Peyer's patch (tissue), 4 donors: ENCODE results near the gene PRKCZ.

Source experiments
- POLR2A ChIP-seq, 2 donors: fragments of 450-650 bp; IDR thresholded peaks; one replicate each; pipeline ENCODE4 v1.5.1; 2017; ENCODE audit warnings: antibody characterized with exemption in 2 of 2, mild to moderate bottlenecking in 2 of 2, moderate library complexity in 2 of 2
- TF ChIP-seq, protein P1 (sequence below), 6 experiments: fragments of 450-650 bp in 4 of 6; fragments of 200-600 bp in 2 of 6; sonication (generic) in 1 of 6; IDR thresholded peaks; one replicate each; pipeline ENCODE4 v1.5.1; 2017 to 2019; ENCODE audit warnings: antibody characterized with exemption in 6 of 6, mild to moderate bottlenecking in 3 of 6, moderate library complexity in 1 of 6

DNA sequence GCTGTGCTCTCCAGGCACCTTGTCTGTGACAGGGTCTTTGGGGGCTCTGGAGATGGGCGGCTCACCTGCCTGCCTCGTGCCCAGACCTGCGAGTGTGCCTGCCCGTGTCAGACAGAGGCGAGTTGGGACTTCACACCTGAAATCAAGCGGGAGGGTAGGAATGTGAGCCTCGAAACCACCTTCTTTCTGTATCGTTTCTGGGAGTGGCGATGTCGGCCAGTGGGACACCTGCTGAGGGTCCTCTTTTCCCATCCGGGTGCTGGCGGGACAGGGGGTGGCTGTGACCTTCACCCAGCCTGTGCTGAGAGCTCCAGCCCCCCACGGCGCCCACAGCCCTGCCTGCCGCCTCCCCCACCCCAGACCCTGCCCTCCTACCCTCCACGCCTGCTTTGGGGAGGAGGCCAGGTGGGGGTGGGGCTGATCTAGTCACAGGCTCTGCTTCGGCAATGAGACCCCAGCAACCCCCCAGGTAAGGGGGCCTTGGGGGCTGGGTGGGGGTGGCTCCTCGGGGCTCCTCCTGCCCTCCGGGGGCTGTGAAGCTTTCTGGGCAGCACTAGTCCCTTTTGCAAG lies 160.0 kb downstream of the PRKCZ start:
- TF ChIP-seq, protein P1, sequence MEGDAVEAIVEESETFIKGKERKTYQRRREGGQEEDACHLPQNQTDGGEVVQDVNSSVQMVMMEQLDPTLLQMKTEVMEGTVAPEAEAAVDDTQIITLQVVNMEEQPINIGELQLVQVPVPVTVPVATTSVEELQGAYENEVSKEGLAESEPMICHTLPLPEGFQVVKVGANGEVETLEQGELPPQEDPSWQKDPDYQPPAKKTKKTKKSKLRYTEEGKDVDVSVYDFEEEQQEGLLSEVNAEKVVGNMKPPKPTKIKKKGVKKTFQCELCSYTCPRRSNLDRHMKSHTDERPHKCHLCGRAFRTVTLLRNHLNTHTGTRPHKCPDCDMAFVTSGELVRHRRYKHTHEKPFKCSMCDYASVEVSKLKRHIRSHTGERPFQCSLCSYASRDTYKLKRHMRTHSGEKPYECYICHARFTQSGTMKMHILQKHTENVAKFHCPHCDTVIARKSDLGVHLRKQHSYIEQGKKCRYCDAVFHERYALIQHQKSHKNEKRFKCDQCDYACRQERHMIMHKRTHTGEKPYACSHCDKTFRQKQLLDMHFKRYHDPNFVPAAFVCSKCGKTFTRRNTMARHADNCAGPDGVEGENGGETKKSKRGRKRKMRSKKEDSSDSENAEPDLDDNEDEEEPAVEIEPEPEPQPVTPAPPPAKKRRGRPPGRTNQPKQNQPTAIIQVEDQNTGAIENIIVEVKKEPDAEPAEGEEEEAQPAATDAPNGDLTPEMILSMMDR (IDR thresholded peaks at IDR 0.05), result no peak
- TF ChIP-seq POLR2A (IDR thresholded peaks at IDR 0.05), result no peak
